ENCODE measurements around the gene TMEM179B.
"Not testable (repeated sequence)": the region's sequence is repeated elsewhere in the genome, so short reads cannot be mapped to it uniquely, and the experiment has no call there.

TMEM179B gene, protein sequence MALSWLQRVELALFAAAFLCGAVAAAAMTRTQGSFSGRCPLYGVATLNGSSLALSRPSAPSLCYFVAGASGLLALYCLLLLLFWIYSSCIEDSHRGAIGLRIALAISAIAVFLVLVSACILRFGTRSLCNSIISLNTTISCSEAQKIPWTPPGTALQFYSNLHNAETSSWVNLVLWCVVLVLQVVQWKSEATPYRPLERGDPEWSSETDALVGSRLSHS

GRCh38 chr11:62787005-62787759, at the start of gene TMEM179B:
TSS of gene TMEM179B (plus strand) at chr11:62787402. CDS start at chr11:62787432, 30 bp downstream.
- FAIRE-seq (no peak), DNase-seq (ENCODE audit: insufficient read length, low spot score) (peak; percentile 89)
- peak; percentile 96 for TF ChIP-seq POLR2A (IDR thresholded peaks at IDR 0.05; ENCODE audit: low read depth, low read length)

DNA sequence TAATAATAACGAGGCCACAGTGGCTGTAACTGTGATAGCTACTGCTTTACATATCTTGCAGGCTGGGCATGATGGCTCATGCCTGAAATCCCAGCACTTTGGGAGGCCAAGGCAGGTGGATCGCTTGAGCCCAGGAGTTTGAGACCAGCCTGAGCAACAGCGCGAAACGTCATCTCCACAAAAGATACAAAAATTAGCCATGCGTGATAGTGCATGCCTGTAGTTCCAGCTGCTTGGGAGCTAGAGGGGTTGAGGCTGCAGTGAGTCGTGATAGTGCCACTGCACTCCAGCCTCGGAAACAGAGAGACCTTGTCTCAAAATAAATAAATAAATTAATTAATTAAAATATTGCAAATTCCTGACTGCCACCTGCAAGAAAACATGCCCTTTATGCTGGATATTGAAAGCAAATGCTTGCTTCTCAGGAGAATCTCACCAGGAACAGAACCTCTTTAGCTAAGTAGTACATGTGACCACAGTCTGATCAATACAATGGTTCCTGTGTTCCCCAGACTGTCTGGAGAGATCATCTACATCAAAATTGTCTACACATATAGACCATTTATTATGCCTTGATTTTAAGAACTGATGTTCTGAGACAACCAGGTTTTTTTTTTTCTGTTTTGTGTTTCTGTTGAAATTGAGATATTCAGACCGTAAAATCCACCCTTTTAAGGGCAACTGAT, 39.6 kb upstream of the TMEM179B start:
- TF ChIP-seq POLR2A (IDR thresholded peaks at IDR 0.05; ENCODE audit: low read depth, low read length) = no peak
- FAIRE-seq = no peak
- DNase-seq (ENCODE audit: insufficient read length, low spot score) = no peak

- not testable (repeated sequence) for FAIRE-seq
Measured at GRCh38 chr11:62749931-62750330, 37.3 kb upstream of the TMEM179B start.

GRCh38 chr11:62752177-62752785, 34.9 kb upstream of the TMEM179B start:
- FAIRE-seq = no peak
- no peak for TF ChIP-seq POLR2A (IDR thresholded peaks at IDR 0.05; ENCODE audit: low read depth, low read length)
- no peak for DNase-seq (ENCODE audit: insufficient read length, low spot score)

More at GRCh38 chr11:62749931-62750330, 37.3 kb upstream of the TMEM179B start:
- not testable (repeated sequence) for DNase-seq (ENCODE audit: insufficient read length, low spot score)

DNA sequence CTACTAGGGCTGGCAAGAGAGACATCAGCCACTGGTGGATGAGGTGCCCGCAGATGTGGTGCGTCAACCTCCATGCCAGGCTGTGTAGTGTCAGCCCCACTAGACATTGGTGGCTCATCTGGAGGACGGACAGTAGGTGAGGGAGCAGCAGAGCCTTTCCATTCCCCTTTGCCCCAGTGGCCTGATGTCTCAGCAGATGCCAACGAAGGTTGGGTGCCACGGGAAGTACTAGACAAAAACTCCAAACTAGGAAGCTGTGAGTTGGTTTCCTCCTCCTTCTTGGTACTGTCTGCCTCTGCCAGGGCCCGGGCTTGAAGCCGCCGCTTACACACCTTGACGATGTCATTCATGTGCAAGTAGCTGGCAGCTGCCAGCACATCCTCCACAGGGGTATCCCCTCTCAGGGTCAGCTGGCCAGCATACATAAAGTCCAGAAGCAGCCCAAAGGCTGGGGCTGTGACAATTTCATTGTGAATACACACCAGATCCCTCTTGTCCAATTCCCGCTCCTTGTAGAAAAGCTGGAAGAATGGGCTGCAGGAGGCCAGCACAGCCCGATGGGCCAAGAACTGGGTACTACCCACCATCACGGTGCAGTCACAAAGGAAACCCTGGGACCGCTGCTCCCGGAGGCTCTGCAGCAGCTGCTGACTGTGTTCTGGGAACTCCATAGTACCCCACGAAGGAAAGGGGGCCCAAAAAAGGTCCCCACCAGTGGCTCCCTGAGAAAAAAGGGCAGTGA, 34.0 kb upstream of the TMEM179B start:
- DNase-seq (ENCODE audit: insufficient read length, low spot score) (no peak), FAIRE-seq (no peak)
- TF ChIP-seq POLR2A (IDR thresholded peaks at IDR 0.05; ENCODE audit: low read depth, low read length) = no peak

GRCh38 chr11:62753736-62754603, 33.2 kb upstream of the TMEM179B start, which contains the start of gene ZBTB3:
TSS of gene ZBTB3 (minus strand) at chr11:62754160. CDS start at chr11:62753664, 496 bp downstream.
- peak; percentile 86 for FAIRE-seq
- DNase-seq (ENCODE audit: insufficient read length, low spot score) = peak; percentile 94
- TF ChIP-seq POLR2A (IDR thresholded peaks at IDR 0.05; ENCODE audit: low read depth, low read length) = peak; percentile 91

GRCh38 chr11:62755086-62755615, 32.1 kb upstream of the TMEM179B start:
- no peak for DNase-seq (ENCODE audit: insufficient read length, low spot score)
- TF ChIP-seq POLR2A (IDR thresholded peaks at IDR 0.05; ENCODE audit: low read depth, low read length) = no peak
- no peak for FAIRE-seq

- no peak for DNase-seq (ENCODE audit: insufficient read length, low spot score)
- FAIRE-seq = no peak
- no peak for TF ChIP-seq POLR2A (IDR thresholded peaks at IDR 0.05; ENCODE audit: low read depth, low read length)
Measured at GRCh38 chr11:62757846-62758788, 29.1 kb upstream of the TMEM179B start.

DNA sequence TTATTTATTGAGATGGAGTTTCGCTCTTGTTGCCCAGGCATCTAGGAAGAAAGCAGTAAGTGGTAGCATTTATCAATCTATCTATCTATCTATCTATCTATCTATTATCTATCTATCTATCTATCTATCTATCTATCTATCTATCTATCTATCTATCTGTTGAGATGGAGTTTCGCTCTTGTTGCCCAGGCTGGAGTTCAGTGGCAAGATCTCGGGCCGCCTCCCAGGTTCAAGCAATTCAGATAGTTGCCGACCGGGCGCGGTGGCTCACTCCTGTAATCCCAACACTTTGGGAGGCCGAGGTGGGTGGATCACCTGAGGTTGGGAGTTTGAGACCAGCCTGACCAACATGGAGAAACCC, 26.4 kb upstream of the TMEM179B start:
- FAIRE-seq; DNase-seq (ENCODE audit: insufficient read length, low spot score): not testable (repeated sequence)

GRCh38 chr11:62770778-62771143, 16.4 kb upstream of the TMEM179B start:
- no peak for FAIRE-seq
- no peak for TF ChIP-seq POLR2A (IDR thresholded peaks at IDR 0.05; ENCODE audit: low read depth, low read length)
- DNase-seq (ENCODE audit: insufficient read length, low spot score) = no peak
